ENCODE results near the gene HSD17B1. TPM values are rescaled to one million over a fixed set of nuclear protein-coding genes. Genes with fewer than 3 reads are reported as not detected.
A peak's percentile ranks its signal among the peaks of the same experiment; 100 is the strongest.

Gene HSD17B1
- total and polyA plus RNA-seq, 2 of the 13 experiments (the other 11 are each of a cell fraction or from before 2014, with no cell fraction given), result 0.54 to 0.93 TPM

- TF ChIP-seq ZNF660 (CRISPR knock-in tag; IDR thresholded peaks at IDR 0.05; ENCODE audit: borderline replicate concordance, low read depth) (no peak), ZFP36 (IDR thresholded peaks at IDR 0.05; ENCODE audit: borderline replicate concordance, low read depth, low read length, partially characterized antibody) (no peak), GATA4 (IDR thresholded peaks at IDR 0.05; ENCODE audit: borderline replicate concordance, low read depth) (no peak), JDP2 (CRISPR knock-in tag; IDR thresholded peaks at IDR 0.05; ENCODE audit: borderline replicate concordance) (no peak), PBX2 (CRISPR knock-in tag; IDR thresholded peaks at IDR 0.05) (no peak), MYNN (CRISPR knock-in tag; IDR thresholded peaks at IDR 0.05; ENCODE audit: low read depth) (no peak; the same call in 1 of the 2 replicates), ZNF451 (CRISPR knock-in tag; IDR thresholded peaks at IDR 0.05) (peak; percentile 38; the same call in 1 of the 2 replicates), ZNF142 (CRISPR knock-in tag; IDR thresholded peaks at IDR 0.05) (no peak; the same call in 1 of the 2 replicates), IKZF5 (CRISPR knock-in tag; IDR thresholded peaks at IDR 0.05) (no peak), ZNF770 (CRISPR knock-in tag; IDR thresholded peaks at IDR 0.05) (peak; percentile 93), ELF1 (CRISPR knock-in tag; IDR thresholded peaks at IDR 0.05) (0 out of 2 replicates have a peak, but pooled peaks have one; percentile 26), ZNF326 (CRISPR knock-in tag; IDR thresholded peaks at IDR 0.05; ENCODE audit: borderline replicate concordance) (no peak), ZNF274 (CRISPR knock-in tag; IDR thresholded peaks at IDR 0.05) (0 out of 2 replicates have a peak, but pooled peaks have one; percentile 4), KAT7 (CRISPR knock-in tag; IDR thresholded peaks at IDR 0.05; ENCODE audit: borderline replicate concordance) (peak; percentile 74)
These were observed 21.0 kb upstream of the HSD17B1 start (continued) for GRCh38 chr17:42531455-42532354.
